ENCODE results near the gene UBE2A. TPM values are rescaled to one million over a fixed set of nuclear protein-coding genes. Genes with fewer than 3 reads are reported as not detected.

UBE2A gene
- 39.8 TPM for total RNA-seq

GRCh38 chrX:119574394-119575266 lies at the start of gene UBE2A:
TSS of gene UBE2A (plus strand) at chrX:119574563. CDS start at chrX:119574712, 149 bp downstream.

DNA sequence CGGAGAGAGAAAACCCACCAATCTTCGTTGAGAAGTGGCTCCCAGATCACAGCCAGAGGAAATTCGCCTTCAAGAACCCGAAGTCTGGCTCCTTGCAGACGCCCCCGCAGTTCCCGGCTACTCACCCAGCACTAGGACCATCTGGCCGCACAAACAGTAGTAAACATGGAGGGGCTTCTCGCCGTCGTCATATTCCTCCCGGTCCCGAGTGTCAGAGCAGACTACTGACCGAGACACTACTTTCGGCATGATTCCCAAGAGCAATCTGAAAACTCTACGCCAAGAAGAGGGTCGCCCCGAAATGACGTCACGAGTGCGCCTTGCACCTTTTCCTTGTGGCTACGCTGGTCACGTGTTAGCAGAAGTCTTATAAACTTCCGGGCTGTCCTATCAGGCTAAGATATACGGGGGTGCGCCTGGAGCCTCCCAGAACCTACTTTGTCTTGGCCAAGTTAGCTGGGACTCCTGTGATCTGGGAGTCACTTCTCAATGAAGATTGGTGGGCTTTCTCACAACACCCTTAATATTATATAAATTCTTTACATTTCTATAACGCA lies 9.2 kb upstream of the UBE2A start, which contains the start of gene STEEP1:
STEEP1 (minus strand) TSS at position 303 of the 557 bp plus-strand sequence; CDS start at position 249, 54 bp downstream.

GRCh38 chrX:119606280-119607017 lies 32.1 kb downstream of the UBE2A start, which contains the start of gene NKRF:
TSS of gene NKRF (minus strand) at chrX:119606424.

Other genes with a start within 250 kb of the UBE2A start
- gene SLC25A43, start 175.2 kb upstream of the UBE2A start, total RNA-seq = 3.8 TPM
- 66.4 TPM for gene SLC25A5, start 106.1 kb upstream of the UBE2A start, total RNA-seq
- gene STEEP1, start 9.2 kb upstream of the UBE2A start, total RNA-seq = 23.8 TPM
- gene NKRF, start 31.9 kb downstream of the UBE2A start, total RNA-seq = 16.9 TPM
- gene SEPTIN6, start 118.6 kb downstream of the UBE2A start, total RNA-seq = 57.3 TPM
- gene SOWAHD, start 184.0 kb downstream of the UBE2A start, total RNA-seq = 0.31 TPM
- 1,783 TPM for gene RPL39, start 217.1 kb downstream of the UBE2A start, total RNA-seq

Measured in parietal lobe (tissue), 1 donor.